ENCODE measurements around the gene ADRA1B.

DNA sequence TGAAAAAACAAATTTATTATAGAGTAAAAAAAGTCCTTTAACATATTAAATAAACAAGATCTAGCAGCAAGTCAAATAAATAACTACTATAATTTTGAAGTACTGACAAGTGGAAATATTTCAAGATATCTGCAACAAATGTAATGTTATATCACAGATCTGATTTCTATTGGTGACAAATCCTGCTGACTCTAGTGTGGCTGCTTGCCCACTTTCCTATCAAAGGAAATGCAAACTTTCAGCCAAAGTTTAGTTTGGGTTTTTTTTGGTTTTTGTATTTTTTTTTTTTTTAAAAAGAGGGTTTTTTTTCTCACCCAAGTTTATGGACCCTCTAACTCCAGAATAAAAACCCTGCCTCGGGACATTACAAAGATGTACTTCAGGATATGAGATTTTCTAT, 12.9 kb downstream of the ADRA1B start:
- TF ChIP-seq POLR2AphosphoS5 (IDR thresholded peaks at IDR 0.05; ENCODE audit: borderline replicate concordance, low read depth, low read length), result no peak
- no peak for TF ChIP-seq EZH2 (IDR thresholded peaks at IDR 0.05)
- no peak for TF ChIP-seq FOXP2 (optimal IDR thresholded peaks at IDR 0.05; ENCODE audit: control extremely low read depth, extremely low read length, insufficient read depth)
